ENCODE data around the gene RNF186.

- TF ChIP-seq EZH2 (IDR thresholded peaks at IDR 0.05; ENCODE audit: low read length, unreplicated experiment): no peak
- TF ChIP-seq, protein P1, sequence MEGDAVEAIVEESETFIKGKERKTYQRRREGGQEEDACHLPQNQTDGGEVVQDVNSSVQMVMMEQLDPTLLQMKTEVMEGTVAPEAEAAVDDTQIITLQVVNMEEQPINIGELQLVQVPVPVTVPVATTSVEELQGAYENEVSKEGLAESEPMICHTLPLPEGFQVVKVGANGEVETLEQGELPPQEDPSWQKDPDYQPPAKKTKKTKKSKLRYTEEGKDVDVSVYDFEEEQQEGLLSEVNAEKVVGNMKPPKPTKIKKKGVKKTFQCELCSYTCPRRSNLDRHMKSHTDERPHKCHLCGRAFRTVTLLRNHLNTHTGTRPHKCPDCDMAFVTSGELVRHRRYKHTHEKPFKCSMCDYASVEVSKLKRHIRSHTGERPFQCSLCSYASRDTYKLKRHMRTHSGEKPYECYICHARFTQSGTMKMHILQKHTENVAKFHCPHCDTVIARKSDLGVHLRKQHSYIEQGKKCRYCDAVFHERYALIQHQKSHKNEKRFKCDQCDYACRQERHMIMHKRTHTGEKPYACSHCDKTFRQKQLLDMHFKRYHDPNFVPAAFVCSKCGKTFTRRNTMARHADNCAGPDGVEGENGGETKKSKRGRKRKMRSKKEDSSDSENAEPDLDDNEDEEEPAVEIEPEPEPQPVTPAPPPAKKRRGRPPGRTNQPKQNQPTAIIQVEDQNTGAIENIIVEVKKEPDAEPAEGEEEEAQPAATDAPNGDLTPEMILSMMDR (conservative IDR thresholded peaks at IDR 0.05; ENCODE audit: low read depth, low read length): no peak
Observed at GRCh38 chr1:19815801-19816736, 986 bp upstream of the RNF186 start.

All from PC-3 (cell line).